ENCODE measurements around the gene TRNT1. TPM values are rescaled to one million over a fixed set of nuclear protein-coding genes. Genes with fewer than 3 reads are reported as not detected.

The TRNT1 gene
- total RNA-seq = 13.2 and 15.7 TPM in 2 replicates

DNA sequence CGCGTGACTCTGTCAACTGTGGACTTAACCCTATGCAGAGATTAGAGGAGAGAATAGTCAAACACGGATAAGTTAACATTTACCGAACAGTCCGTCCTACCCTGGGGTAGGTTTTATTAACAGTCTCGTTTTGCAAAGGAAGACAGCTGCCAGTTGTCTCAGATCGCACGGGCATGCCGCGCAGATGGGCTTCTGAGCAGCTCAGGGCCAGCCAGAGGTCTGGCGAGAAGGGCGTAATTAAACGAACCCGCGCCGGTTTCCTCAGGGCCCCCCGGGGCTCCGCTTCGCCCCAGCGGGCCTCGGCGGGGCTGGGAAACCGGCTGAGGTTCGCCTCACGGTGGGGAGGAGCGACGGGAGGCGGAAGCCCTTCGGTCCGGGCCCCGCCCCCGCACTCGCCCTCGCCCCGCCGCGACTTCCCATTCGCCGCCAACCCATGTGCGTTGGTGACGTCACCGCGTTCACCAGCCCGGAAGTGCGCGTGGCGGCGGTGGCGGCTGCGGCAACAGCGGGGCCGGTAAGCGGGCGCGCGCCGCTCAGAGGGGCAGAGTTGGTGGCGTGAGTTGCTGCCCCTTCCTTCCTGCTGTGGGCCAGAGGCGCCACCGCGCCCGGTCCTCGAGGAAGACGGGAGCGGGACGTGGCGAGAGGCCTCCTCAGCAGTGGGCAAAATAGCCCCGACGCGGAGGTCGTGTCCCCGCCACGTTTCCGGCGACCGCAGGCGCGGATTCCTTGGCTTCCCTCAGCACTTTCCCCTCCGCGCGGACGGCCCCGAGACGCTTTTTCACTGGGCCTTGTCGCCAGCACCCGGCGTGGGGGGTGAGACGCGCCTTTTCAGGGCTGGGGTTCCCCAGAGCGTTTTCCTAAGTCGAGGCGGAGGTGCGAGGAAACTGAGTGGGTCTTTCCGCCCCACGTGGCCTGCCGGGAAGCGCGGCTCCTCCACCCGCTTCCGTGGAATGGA lies at the start of gene TRNT1:
TRNT1 (plus strand) TSS at position 464 of the 955 bp plus-strand sequence. CDS start 2,101 bp downstream, outside the sequence.

DNA sequence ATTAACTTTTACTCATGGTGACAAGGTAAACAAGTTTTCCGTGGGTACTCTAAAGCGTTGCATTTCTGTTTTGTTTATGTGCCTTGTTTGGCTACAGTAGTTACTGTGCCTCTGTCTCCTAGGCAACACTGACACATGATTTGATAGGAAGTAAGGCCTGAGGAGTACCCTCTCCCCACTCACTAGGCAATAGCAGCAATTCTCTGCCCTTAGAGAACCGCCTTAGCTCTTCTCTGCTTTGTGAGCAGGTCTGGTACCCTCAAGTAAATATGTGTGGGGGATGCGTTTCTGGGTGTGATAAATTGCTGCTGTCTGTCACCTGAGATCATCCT lies 16.5 kb upstream of the TRNT1 start, which contains the start of gene IL5RA:
IL5RA (minus strand) TSS at position 76 of the 332 bp plus-strand sequence. CDS start 5,390 bp downstream, outside the sequence.

DNA sequence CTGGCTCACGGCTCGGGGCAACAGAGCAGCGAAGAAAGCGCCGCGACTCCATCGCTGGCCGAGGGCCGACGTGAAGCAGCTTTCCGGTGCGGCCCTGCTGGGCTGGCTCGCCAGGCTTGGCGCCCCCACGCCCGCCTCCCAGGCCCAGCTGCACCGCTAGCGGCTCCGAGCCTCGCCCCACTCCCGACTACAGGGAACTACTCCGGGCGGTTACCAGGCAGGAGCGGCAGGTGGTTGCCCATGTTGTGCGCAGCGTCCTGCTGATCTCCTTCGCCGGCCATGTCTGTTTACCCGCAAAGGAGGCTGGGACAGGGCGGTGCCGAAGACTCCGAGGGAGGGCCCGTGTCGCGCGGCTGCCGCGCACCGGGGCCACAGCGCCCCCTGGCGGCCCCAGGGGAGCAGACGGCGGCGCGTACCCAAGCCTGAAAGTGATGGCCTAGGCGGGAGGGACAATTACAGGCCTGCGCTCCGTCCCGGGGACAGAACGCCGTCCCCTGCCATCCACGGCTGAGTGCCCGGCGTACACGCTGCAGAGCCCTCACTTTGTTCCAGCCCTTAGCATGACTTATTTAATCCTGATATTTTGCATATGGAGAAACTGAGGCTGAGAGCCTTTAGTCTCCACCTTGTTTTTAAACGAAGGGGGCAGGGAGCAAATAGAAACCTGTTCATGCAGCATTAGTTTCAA lies 52.8 kb downstream of the TRNT1 start, which contains the start of gene CRBN:
CRBN (minus strand) TSS at position 285 of the 688 bp plus-strand sequence; CDS start at position 281, 4 bp downstream.

Other genes starting within 250 kb of the TRNT1 start
- not detected in 2 replicates for gene IL5RA, start 16.6 kb upstream of the TRNT1 start, total RNA-seq
- gene CRBN, start 52.8 kb downstream of the TRNT1 start, total RNA-seq = 66.3 and 68.7 TPM in 2 replicates